Stimulated activated CD8-positive, alpha-beta memory T cell treated with anti-CD3 and anti-CD28 coated beads, Interleukin-15, amount 100 ng/mL, for 48 hours (primary cell): ENCODE measurements around the gene ARPP19.
"Not testable (repeated sequence)": the region's sequence is repeated elsewhere in the genome, so short reads cannot be mapped to it uniquely, and the experiment has no call there.

ENCODE experiments used
- DNase-seq, 2 donors: peaks; one replicate each; pipeline ENCODE4 v3.0.0-alpha.2; 2020; ENCODE audit warnings: low read depth in 2 of 2

The ARPP19 gene

GRCh38 chr15:52568601-52569585, at the start of gene ARPP19:
TSS of gene ARPP19 (minus strand) at chr15:52569030. CDS start at chr15:52568892, 138 bp downstream.
- peak; percentile 75 to 76 for DNase-seq

GRCh38 chr15:52617026-52617425, 48.2 kb upstream of the ARPP19 start:
- no peak for DNase-seq

- DNase-seq, result no peak
Measured at GRCh38 chr15:52615302-52615701, 46.5 kb upstream of the ARPP19 start.

GRCh38 chr15:52609593-52609992, 40.8 kb upstream of the ARPP19 start:
- no peak for DNase-seq

GRCh38 chr15:52584414-52584813, 15.6 kb upstream of the ARPP19 start:
- no peak for DNase-seq

- no peak for DNase-seq
Measured at GRCh38 chr15:52579852-52580251, 11.0 kb upstream of the ARPP19 start.

- no peak for DNase-seq
Measured at GRCh38 chr15:52576692-52577091, 7.9 kb upstream of the ARPP19 start.

GRCh38 chr15:52575573-52575972, 6.7 kb upstream of the ARPP19 start:
- DNase-seq, result not testable (repeated sequence)

- no peak for DNase-seq
Measured at GRCh38 chr15:52575072-52575471, 6.2 kb upstream of the ARPP19 start.

GRCh38 chr15:52574623-52575022, 5.8 kb upstream of the ARPP19 start:
- DNase-seq, result not testable (repeated sequence)

GRCh38 chr15:52567871-52568600, 794 bp downstream of the ARPP19 start:
- peak; percentile 31 to 41 for DNase-seq

- DNase-seq, result no peak
Measured at GRCh38 chr15:52566889-52567288, 1.9 kb downstream of the ARPP19 start.

GRCh38 chr15:52565417-52566358, 3.1 kb downstream of the ARPP19 start:
- not testable (repeated sequence) for DNase-seq

GRCh38 chr15:52563501-52564060, 5.2 kb downstream of the ARPP19 start:
- no peak for DNase-seq

GRCh38 chr15:52559575-52559974, 9.3 kb downstream of the ARPP19 start:
- DNase-seq, result peak; percentile 33 to 70

GRCh38 chr15:52559022-52559421, 9.8 kb downstream of the ARPP19 start:
- no peak for DNase-seq

- peak; percentile 49 to 57 for DNase-seq
Measured at GRCh38 chr15:52558196-52558595, 10.6 kb downstream of the ARPP19 start.

- no peak for DNase-seq
Measured at GRCh38 chr15:52557274-52557641, 11.6 kb downstream of the ARPP19 start.

- no peak for DNase-seq
Measured at GRCh38 chr15:52556524-52557273, 12.1 kb downstream of the ARPP19 start.

- no peak for DNase-seq
Measured at GRCh38 chr15:52552303-52552702, 16.5 kb downstream of the ARPP19 start.
